Activated T-helper 9 cell treated with anti-CD3 and anti-CD28 coated beads, Interleukin-2, amount 50 U/mL, for 16 hours (primary cell): ENCODE data around the gene TMEM50A.
"Not testable (repeated sequence)": the region's sequence is repeated elsewhere in the genome, so short reads cannot be mapped to it uniquely, and the experiment has no call there.

ENCODE experiments used
- DNase-seq: peaks from one replicate; pipeline ENCODE4 v3.0.0-alpha.2; 2020; ENCODE audit warnings: low read depth

The TMEM50A gene

GRCh38 chr1:25338188-25338981 lies at the start of gene TMEM50A:
Gene TMEM50A (plus strand): TSS chr1:25338334. CDS start chr1:25340487, 2,153 bp downstream.
- DNase-seq: peak; percentile 84

- not testable (repeated sequence) for DNase-seq
Observed at GRCh38 chr1:25288573-25289101, 49.5 kb upstream of the TMEM50A start.

GRCh38 chr1:25290043-25290442 lies 48.1 kb upstream of the TMEM50A start:
- DNase-seq: not testable (repeated sequence)

- not testable (repeated sequence) for DNase-seq
Observed at GRCh38 chr1:25293426-25293825, 44.7 kb upstream of the TMEM50A start.

DNA sequence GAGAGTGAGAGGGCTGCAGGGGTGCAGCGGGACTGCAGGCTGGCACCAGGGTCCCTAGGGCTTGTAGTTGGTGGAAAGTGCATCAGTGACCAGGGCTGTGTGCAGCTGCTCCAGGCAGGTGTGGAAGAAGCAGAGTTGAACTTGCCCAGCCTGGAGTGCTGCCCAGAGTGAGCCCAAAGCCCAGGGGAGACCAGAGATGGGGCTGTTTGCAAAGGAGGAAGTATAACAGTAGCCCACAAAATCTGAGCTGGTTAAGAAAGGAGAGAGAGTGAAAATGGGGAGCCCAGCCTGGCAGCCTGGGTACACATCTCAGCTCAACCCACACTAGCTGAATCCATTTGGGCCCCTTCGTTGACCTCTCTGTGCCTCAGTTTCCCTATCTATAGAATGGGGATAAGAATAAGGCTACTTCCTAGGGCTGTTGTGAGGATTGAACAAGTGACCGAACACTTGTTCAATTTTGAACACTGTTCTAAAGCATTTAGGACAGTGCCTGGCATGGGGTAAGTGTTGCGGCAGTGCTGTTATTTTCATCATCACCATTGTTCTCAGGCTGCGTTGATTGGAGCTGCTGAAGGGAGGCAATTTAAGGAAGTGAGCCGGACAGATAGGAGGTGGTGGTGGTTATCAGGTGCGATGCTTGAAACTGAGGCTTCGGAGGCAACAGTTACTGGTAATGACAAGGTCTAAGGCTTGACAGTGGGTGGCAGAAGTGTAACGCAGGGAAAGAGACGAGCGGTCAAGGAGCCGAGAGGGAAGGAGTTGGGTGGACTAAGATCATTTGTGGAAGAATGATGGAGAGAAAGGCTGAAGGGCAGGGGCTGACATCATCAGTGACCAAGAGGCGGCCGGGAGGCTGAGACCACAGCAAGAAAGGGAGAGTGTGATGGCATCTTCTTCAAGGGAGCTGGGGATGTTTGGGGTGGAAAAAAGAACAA lies 43.0 kb upstream of the TMEM50A start:
- DNase-seq: not testable (repeated sequence)

DNA sequence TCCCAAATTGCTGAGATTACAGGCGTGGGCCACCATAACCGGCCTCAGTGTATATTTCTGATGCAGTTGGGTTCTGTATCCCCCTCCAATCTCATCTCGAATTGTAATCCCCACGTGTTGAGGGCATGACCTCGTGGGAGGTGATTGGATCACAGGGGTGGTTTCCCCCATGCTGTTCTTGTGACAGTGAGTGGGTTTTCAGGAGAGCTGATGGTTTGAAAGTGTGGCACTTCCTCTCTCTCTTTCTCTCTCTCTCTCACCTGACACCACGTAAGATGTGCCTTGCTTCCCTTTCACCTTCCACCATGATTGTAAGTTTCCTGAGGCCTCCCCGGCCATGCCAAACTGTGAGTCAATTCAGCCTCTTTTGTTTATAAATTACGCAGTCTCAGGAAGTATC lies 41.6 kb upstream of the TMEM50A start:
- not testable (repeated sequence) for DNase-seq

GRCh38 chr1:25300729-25301128 lies 37.4 kb upstream of the TMEM50A start:
- DNase-seq: not testable (repeated sequence)

- DNase-seq: not testable (repeated sequence)
Observed at GRCh38 chr1:25302330-25302729, 35.8 kb upstream of the TMEM50A start.

DNA sequence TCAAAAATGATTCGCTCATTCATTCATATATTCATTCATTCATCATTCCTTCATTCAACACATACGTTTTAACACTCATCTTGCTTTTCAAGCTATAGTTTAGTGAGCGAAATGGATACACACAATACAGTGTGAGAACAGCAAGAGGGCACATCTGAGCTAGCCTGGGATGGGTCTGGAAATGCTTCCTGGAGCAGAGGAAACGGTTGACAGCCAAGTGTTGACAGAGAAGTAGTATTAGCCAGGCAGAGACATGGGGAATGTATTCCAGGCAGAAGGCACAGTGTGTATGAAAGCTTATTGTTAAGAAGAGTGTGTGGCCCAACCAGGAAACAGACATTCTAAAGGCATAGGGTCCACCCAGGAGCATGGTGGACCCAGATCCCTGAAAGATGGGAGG lies 33.2 kb upstream of the TMEM50A start:
- DNase-seq: not testable (repeated sequence)

GRCh38 chr1:25308168-25308567 lies 30.0 kb upstream of the TMEM50A start:
- not testable (repeated sequence) for DNase-seq

DNA sequence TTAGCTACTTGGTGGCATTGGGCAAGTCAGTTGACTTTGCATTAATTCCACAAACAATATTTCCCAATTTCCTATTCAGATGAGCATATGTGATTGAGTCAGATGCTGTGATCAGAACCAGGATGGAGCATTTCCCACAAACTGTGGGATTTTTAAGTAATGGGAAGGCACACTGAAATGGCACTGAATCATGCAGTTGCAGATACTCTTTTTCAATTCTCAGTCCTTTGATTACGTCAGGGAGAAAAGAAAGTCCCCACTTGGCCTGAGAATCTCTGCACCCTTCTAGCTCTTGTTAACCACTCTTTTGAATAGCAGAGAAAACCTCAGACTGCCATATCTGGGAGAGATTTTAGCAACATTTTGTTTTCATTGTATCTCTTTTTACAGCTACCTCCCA lies 29.0 kb upstream of the TMEM50A start:
- DNase-seq: not testable (repeated sequence)

DNA sequence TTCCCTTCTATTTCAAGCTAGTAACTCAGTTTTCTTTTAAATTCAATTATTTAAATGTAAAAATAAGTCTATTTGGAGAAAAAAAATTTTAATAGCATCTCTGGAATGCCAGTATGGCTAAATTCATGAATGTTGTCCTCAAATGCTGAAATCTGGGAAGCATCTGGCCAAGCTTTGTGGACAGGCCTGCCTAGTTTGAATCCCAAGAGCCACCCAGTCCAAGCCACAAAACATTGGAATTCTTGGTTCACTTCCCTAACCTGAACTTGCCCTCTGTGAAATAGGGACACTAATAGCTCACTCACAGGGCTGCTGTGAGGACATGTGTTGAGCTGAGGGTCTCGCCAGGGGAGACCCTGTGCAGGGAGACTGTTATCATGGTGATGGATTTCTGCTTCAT lies 28.6 kb upstream of the TMEM50A start:
- DNase-seq: not testable (repeated sequence)

DNA sequence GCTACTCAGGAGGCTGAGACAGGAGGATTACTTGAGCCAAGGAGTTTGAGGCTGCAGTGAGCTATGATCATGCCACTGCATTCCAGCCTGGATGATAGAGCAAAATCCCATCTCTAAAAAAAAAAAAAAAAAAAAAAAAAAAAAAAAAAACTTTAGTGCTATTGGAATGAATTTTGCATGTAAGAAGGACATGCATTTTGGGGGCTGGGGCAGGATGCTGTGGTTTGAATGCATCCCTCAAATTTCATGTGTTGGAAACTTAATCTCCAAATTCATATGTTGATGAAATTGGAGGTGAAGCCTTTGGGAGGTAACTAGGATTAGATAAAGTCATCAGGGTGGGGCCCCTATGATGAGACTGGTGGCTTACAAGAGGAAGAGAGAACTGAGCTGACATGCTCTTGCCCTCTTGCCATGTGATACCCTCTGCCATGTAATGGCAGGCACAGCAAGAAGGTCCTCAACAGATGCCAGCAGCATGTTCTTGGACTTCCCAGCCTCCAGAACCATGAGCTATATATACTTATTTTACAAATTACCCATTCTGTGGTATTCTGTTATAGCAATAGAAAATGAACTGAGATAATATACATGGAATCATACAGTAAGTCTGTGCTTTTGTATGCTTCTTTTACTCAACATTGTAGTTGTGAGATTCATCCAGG lies 25.2 kb upstream of the TMEM50A start:
- not testable (repeated sequence) for DNase-seq

DNA sequence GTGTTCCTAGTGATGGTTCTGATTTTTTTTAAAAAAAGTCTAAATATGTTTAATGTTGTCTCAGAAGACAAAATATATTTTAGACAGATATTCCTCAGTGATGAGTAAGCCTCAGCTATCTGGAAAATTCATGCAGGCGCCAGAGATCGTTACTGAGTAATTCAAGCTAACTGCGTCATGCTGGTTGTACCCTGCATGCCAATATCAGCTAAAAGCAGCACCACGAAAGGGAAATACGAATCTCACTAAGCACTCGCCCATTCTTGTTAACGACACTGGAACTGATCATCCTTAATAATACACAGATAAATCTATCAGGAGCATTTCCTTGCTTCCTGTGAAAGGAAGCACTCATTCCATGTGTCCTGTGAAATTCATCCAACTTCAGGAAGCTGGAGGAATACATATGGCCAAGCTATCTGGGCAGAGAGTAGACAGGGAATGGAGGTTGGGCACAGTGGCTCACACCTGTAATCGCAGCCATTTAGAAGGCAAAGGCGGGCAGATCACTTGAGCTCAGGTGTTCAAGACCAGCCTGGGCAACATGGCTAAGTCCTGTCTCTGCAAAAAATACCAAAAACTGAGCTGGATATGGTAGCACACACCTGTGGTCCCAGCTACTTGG lies 17.7 kb upstream of the TMEM50A start:
- not testable (repeated sequence) for DNase-seq

DNA sequence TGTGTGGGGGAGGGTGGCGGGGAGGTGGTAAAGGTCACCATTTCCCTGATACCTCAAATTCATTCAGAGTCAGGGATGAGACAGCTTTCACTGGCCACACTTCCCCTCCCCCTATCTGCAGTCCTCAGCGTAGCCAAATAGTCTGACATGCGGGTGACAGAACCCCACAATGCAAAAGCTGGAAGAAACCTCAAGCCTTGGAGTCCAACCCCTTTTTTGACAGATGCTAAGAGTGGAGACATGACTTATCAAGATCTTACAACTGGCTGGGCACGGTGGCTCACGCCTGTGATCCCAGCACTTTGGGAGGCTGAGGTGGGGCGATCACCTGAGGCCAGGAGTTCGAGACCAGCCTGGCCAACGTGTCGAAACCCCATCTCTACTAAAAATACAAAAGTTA lies 16.0 kb upstream of the TMEM50A start:
- DNase-seq: not testable (repeated sequence)

GRCh38 chr1:25324407-25324806 lies 13.7 kb upstream of the TMEM50A start:
- DNase-seq: not testable (repeated sequence)

- not testable (repeated sequence) for DNase-seq
Observed at GRCh38 chr1:25327864-25328790, 10.0 kb upstream of the TMEM50A start.

GRCh38 chr1:25328791-25329185 lies 9.3 kb upstream of the TMEM50A start:
- DNase-seq: not testable (repeated sequence)

DNA sequence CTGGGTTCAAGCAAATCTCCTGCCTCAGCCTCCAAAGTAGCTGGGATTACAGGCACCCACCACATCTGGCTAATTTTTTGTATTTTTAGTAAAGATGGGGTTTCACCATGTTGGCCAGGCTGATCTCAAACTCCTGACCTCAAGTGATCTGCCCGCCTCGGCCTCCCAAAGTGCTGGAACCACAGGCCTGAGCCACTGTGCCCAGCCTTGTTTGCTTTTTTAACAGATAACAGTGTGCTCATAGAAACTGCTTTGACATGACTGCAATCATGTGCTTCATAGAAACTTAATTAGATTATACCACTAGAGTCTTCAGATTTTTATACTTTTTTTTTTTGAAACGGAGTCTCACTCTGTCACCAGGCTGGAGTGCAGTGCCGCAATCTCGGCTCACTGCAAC lies 8.8 kb upstream of the TMEM50A start:
- not testable (repeated sequence) for DNase-seq

DNA sequence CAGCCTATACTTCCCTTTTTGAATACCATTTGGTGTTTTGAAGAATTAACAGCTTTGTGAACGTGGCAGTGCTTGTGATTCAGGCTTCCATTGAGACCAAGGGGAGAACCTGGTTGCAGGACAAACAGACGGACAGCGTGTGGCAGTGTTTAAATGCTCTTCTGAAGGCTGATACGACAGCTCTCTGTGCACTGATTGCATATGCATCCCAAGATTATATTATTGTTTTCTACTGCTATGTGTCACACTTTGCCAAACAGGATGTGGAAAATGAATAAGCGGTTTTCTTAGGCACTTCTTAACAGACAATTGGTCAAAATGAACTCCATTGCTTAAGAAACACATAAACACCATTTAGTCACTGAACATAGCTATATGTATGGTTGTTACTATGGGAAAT lies 8.2 kb upstream of the TMEM50A start:
- DNase-seq: not testable (repeated sequence)
